WERI-Rb-1 (cell line): ENCODE measurements around the gene ZNF700.
"Not testable (repeated sequence)": the region's sequence is repeated elsewhere in the genome, so short reads cannot be mapped to it uniquely, and the experiment has no call there.

ENCODE experiments used
- DNase-seq: peaks from one replicate; pipeline ENCODE4 v3.0.0-alpha.2; 2020
- H3K27ac ChIP-seq: fragments of 250-450 bp; sonication (Bioruptor Pico); 2 replicates; pipeline ENCODE4 v1.5.1; 2020; ENCODE audit warnings: mild to moderate bottlenecking, moderate library complexity
- H3K27me3 ChIP-seq: fragments of 250-450 bp; sonication (Bioruptor Pico); 2 replicates; pipeline ENCODE4 v1.5.1; 2021; ENCODE audit warnings: mild to moderate bottlenecking, low read depth, moderate library complexity; ENCODE audit not compliant: insufficient read depth, severe bottlenecking
- H3K36me3 ChIP-seq: fragments of 250-450 bp; sonication (Bioruptor Pico); 2 replicates; pipeline ENCODE4 v1.5.1; 2020; ENCODE audit warnings: mild to moderate bottlenecking, moderate library complexity
- H3K4me3 ChIP-seq: 2 replicates; pipeline ENCODE4 v1.5.1; 2011; ENCODE audit warnings: low read depth, mild to moderate bottlenecking, control low read depth, low read length
- H3K9me3 ChIP-seq: fragments of 250-450 bp; sonication (Bioruptor Pico); 2 replicates; pipeline ENCODE4 v1.5.1; 2021; ENCODE audit warnings: mild to moderate bottlenecking, moderate library complexity; ENCODE audit not compliant: severe bottlenecking
- TF ChIP-seq, protein P1 (sequence below): IDR thresholded peaks from 2 replicates; pipeline ENCODE4 v1.5.1; 2011; ENCODE audit warnings: low read depth, mild to moderate bottlenecking, control low read depth, inconsistent platforms, low read length

The ZNF700 gene

DNA sequence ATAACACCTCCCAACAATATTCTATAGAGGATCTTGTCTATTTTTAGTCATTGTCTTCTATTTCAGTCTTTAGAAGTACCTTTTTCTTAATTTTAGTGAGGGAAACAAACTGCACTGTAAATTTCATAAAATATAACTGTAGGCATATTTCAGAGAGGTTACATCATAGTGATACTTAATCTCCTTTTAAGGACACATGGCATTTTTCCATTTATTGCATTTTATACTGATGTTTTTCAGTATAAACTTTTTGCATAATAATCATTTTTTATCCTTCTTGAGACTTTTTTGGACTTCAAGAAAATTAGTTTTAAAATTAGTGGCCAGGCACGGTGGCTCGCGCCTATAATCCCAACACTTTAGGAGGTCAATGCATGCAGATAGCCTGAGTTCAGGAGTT, 6.6 kb downstream of the ZNF700 start:
- Histone ChIP-seq H3K27me3 (no peaks in the 10 kb centered on the region), H3K27ac (no peak overlapping the region), H3K36me3 (peaks cover 34% of the 10 kb centered on the region), H3K9me3 (peaks cover 11% of the 10 kb centered on the region), H3K4me3 (no peak overlapping the region)
- TF ChIP-seq, protein P1, sequence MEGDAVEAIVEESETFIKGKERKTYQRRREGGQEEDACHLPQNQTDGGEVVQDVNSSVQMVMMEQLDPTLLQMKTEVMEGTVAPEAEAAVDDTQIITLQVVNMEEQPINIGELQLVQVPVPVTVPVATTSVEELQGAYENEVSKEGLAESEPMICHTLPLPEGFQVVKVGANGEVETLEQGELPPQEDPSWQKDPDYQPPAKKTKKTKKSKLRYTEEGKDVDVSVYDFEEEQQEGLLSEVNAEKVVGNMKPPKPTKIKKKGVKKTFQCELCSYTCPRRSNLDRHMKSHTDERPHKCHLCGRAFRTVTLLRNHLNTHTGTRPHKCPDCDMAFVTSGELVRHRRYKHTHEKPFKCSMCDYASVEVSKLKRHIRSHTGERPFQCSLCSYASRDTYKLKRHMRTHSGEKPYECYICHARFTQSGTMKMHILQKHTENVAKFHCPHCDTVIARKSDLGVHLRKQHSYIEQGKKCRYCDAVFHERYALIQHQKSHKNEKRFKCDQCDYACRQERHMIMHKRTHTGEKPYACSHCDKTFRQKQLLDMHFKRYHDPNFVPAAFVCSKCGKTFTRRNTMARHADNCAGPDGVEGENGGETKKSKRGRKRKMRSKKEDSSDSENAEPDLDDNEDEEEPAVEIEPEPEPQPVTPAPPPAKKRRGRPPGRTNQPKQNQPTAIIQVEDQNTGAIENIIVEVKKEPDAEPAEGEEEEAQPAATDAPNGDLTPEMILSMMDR = no peak
- DNase-seq = no peak

DNA sequence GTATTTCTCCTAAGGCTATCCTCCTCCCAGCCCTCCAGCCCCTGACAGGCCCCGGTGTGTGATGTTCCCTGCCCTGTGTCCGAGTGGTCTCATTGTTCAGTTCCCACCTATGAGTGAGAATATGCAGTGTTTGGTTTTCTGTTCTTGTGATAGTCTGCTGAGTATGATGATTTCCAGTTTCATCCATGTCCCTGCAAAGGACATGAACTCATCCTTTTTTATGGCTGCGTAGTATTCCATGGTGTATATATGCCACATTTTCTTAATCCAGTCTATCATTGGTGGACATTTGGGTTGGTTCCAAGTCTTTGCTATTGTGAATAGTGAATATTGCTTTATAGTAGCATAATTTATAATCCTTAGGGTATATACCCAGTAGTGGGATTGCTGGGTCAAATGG, 10.9 kb downstream of the ZNF700 start:
- not testable (repeated sequence) for DNase-seq, H3K27ac ChIP-seq, H3K4me3 ChIP-seq, H3K27me3 ChIP-seq
- peaks cover 35% of the 10 kb centered on the region for H3K36me3 ChIP-seq
- peaks cover 11% of the 10 kb centered on the region for H3K9me3 ChIP-seq

DNA sequence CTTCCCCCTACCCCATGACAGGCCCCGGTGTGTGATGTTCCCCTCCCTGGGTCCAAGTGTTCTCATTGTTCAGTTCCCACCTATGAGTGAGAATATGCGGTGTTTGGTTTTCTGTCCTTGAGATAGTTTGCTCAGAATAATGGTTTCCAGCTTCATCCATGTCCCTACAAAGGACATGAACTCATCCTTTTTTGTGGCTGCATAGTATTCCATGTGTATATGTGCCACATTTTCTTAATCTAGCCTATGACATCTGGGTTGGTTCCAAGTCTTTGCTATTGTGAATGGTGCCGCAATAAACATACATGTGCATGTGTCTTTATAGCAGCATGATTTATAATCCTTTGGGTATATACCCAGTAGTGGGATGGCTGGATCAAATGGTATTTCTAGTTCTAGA, 13.5 kb downstream of the ZNF700 start:
- Histone ChIP-seq H3K9me3 (peaks cover 26% of the 10 kb centered on the region), H3K36me3 (peaks cover 40% of the 10 kb centered on the region)
- not testable (repeated sequence) for H3K4me3 ChIP-seq, H3K27me3 ChIP-seq, DNase-seq, H3K27ac ChIP-seq

DNA sequence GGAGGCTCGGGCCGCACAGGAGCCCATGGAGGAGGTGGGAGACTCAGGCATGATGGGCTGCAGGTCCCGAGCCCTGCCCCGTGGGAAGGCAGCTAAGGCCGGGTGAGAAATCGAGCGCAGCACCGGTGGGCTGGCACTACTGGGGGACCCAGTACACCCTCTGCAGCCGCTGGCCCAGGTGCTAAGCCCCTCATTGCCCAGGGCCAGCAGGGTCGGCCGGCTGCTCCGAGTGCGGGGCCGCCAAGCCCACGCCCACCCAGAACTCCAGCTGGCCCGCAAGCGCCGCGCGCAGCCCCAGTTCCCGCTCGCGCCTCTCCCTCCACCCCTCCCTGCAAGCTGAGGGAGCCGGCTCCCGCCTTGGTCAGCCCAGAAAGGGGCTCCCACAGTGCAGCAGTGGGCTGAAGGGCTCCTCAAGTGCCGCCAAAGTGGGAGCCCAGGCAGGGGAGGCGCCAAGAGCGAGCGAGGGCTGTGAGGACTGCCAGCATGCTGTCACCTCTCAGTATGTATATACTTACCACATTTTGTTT, 16.5 kb downstream of the ZNF700 start:
- Histone ChIP-seq H3K36me3 (peaks cover 52% of the 10 kb centered on the region), H3K9me3 (peaks cover 23% of the 10 kb centered on the region)
- not testable (repeated sequence) for H3K4me3 ChIP-seq, DNase-seq, H3K27ac ChIP-seq, H3K27me3 ChIP-seq

DNA sequence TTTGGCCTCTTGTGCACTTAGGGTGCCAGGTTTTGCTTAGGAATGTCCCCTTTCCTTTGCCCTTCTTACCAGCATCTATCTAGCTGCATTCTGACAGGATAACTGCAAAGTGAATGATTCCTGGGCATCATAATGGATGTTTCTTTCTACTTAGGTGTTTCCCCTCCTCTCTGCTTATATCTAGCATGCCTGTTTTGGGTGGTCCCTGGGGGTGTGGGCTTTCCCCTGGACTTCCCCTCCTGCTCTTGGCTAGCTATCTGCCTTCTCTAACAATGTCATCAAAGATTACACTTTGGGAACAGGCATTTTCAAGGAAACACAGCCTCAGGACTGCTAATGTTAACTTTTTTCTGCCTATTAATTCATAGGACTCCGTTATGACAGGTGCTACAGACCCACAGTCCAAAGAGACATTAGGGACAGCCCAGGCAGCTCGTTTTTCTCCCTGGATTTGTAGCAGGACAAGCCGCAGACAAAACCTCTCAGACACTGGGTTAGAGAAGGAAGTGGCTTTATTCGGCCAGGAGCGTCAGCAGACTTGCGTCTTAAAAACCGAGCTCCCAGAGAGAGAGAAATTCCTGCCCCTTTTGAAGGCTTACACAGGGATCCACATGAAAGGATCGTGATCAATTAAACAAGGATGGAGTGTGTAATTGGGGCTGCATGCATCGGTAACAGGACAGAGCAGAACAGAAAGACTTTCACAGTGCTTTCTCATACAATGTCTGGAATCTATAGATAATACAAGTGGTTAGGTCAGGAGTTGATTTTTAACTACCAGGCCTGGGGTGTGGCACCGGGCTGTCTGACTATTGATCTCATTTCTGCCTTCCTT, 17.3 kb downstream of the ZNF700 start:
- no peaks in the 10 kb centered on the region for H3K27me3 ChIP-seq
- H3K27ac ChIP-seq = no peak overlapping the region
- no peak for DNase-seq
- peaks cover 30% of the 10 kb centered on the region for H3K9me3 ChIP-seq
- H3K36me3 ChIP-seq = peaks cover 60% of the 10 kb centered on the region
- TF ChIP-seq, protein P1 = no peak
- no peak overlapping the region for H3K4me3 ChIP-seq

DNA sequence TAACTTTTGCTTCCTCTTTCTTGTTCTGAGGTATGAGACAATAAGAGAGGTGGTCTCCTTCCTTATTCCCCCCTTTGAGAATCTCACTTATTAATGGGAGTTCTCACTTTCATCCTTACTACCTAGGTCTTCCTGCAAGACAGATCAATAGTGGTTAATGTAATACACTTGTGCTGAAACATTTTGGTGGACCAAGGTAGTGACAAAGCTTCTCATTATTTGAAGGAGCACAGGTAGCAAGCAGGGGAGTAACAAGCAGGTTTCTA, 17.9 kb downstream of the ZNF700 start:
- Histone ChIP-seq H3K36me3 (peaks cover 62% of the 10 kb centered on the region), H3K9me3 (peaks cover 32% of the 10 kb centered on the region)

DNA sequence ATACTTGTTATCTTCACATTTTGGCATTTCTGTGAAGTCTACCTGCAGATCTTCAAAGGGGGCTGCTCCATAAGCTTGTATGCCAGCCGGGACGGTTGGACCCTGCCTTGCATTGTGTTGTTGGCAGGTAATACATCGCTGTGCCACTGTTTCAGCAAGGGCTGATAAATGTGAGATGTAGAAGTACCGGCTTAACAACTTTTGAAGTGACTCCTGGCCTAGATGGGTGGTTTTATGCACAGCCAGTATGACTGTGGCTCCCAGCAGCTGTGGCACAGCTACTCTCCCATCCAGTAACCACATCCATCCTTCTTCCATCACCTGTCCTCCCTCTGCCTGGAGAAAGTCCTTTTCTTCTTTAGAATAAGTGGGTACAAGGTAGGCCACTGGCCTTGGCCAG, 19.7 kb downstream of the ZNF700 start:
- Histone ChIP-seq H3K27ac (no peak overlapping the region), H3K36me3 (peaks cover 74% of the 10 kb centered on the region), H3K27me3 (no peaks in the 10 kb centered on the region), H3K4me3 (no peak overlapping the region), H3K9me3 (peaks cover 51% of the 10 kb centered on the region)
- TF ChIP-seq, protein P1 = no peak
- DNase-seq = no peak

More for the DNA sequence above, 17.9 kb downstream of the ZNF700 start:
- Histone ChIP-seq H3K4me3 (no peak overlapping the region), H3K27me3 (no peaks in the 10 kb centered on the region), H3K27ac (no peak overlapping the region)
- DNase-seq = no peak
- TF ChIP-seq, protein P1 = no peak
